GM23338 (cell line): Measurements from ENCODE around the gene PDGFRB. TPM values are rescaled to one million over a fixed set of nuclear protein-coding genes. Genes with fewer than 3 reads are reported as not detected.

ENCODE experiments used
- ATAC-seq: fragments of 200-7000 bp; cut with Tn5 transposase; 3 replicates; pipeline ENCODE4 v1.9.1; 2020
- DNase-seq: peaks from one replicate; pipeline ENCODE4 v3.0.0-alpha.2; 2015; ENCODE audit warnings: low spot score
- H2AFZ ChIP-seq: fragments of 200-600 bp; sonication (generic); 2 replicates; pipeline ENCODE4 v1.8.0; 2016; ENCODE audit warnings: antibody characterized with exemption, mild to moderate bottlenecking, moderate library complexity
- H3F3A ChIP-seq: fragments of 200-600 bp; sonication (generic); replicated peaks from 2 replicates; pipeline ENCODE4 v1.8.0; 2017; ENCODE audit warnings: antibody characterized with exemption, mixed run types, low read depth
- H3K27ac ChIP-seq: fragments of 200-600 bp; sonication (generic); 2 replicates; pipeline ENCODE4 v1.6.1; 2016; ENCODE audit warnings: low read depth
- H3K27me3 ChIP-seq: fragments of 200-600 bp; sonication (generic); 2 replicates; pipeline ENCODE4 v1.8.0; 2016; ENCODE audit warnings: mild to moderate bottlenecking, mixed run types, moderate library complexity; ENCODE audit not compliant: insufficient read depth
- H3K36me3 ChIP-seq: fragments of 200-600 bp; sonication (generic); 2 replicates; pipeline ENCODE4 v1.8.0; 2016; ENCODE audit warnings: mild to moderate bottlenecking; ENCODE audit not compliant: insufficient read depth
- H3K4me1 ChIP-seq: fragments of 200-600 bp; sonication (generic); 2 replicates; pipeline ENCODE4 v1.8.0; 2016; ENCODE audit warnings: mild to moderate bottlenecking, moderate library complexity; ENCODE audit not compliant: insufficient read depth
- H3K4me2 ChIP-seq: fragments of 200-600 bp; sonication (generic); 2 replicates; pipeline ENCODE4 v1.7.1; 2017; ENCODE audit warnings: mixed run types
- H3K4me3 ChIP-seq: fragments of 200-600 bp; sonication (generic); 2 replicates; pipeline ENCODE4 v1.6.1; 2016; ENCODE audit warnings: mixed run types
- H3K79me2 ChIP-seq: fragments of 200-600 bp; sonication (generic); replicated peaks from 2 replicates; pipeline ENCODE4 v1.8.0; 2017; ENCODE audit warnings: mild to moderate bottlenecking; ENCODE audit not compliant: insufficient read depth
- H3K9me2 ChIP-seq: fragments of 200-600 bp; sonication (generic); 2 replicates; pipeline ENCODE4 v1.8.0; 2017; ENCODE audit not compliant: insufficient read depth
- H4K20me1 ChIP-seq: fragments of 200-600 bp; sonication (generic); replicated peaks from 2 replicates; pipeline ENCODE4 v1.8.0; 2017; ENCODE audit warnings: mild to moderate bottlenecking; ENCODE audit not compliant: insufficient read depth
- H3K27ac Mint-ChIP-seq: 2 replicates; pipeline ENCODE4 v1.8.0; 2020; ENCODE audit warnings: inconsistent platforms, mild to moderate bottlenecking, moderate library complexity, mixed read lengths
- H3K27me3 Mint-ChIP-seq: 3 replicates; pipeline ENCODE4 v1.8.0; 2022; ENCODE audit warnings: low read depth, mild to moderate bottlenecking, moderate library complexity, mixed read lengths, inconsistent platforms; ENCODE audit not compliant: insufficient read depth, poor library complexity
- H3K36me3 Mint-ChIP-seq: 3 replicates; pipeline ENCODE4 v1.8.0; 2021; ENCODE audit warnings: low read depth, mild to moderate bottlenecking, inconsistent platforms, moderate library complexity, mixed read lengths
- H3K4me1 Mint-ChIP-seq: 3 replicates; pipeline ENCODE4 v1.8.0; 2020; ENCODE audit warnings: mild to moderate bottlenecking, inconsistent platforms, mixed read lengths
- H3K4me3 Mint-ChIP-seq: 3 replicates; pipeline ENCODE4 v1.8.0; 2021; ENCODE audit warnings: moderate library complexity, mild to moderate bottlenecking, inconsistent platforms, mixed read lengths
- H3K9me3 Mint-ChIP-seq: 3 replicates; pipeline ENCODE4 v1.8.0; 2020; ENCODE audit warnings: moderate library complexity, mild to moderate bottlenecking, inconsistent platforms, mixed read lengths
- CREB1 ChIP-seq: fragments of 250-450 bp; sonication (Bioruptor Pico); IDR thresholded peaks from 2 replicates; pipeline ENCODE4 v1.5.0; 2020; ENCODE audit warnings: low read depth, mild to moderate bottlenecking, moderate library complexity
- ETS1 ChIP-seq: IDR thresholded peaks from 2 replicates; pipeline ENCODE4 v1.6.1; 2016; ENCODE audit warnings: antibody characterized with exemption
- EZH2 ChIP-seq: fragments of 200-600 bp; sonication (generic); IDR thresholded peaks from one replicate; pipeline ENCODE4 v1.8.0; 2017; ENCODE audit warnings: antibody characterized with exemption, mild to moderate bottlenecking, low read depth; ENCODE audit not compliant: unreplicated experiment
- EZH2phosphoT487 ChIP-seq: fragments of 200-600 bp; sonication (generic); IDR thresholded peaks from one replicate; pipeline ENCODE4 v1.8.1; 2018; ENCODE audit warnings: antibody characterized with exemption; ENCODE audit not compliant: unreplicated experiment
- JUNB ChIP-seq: IDR thresholded peaks from one replicate; pipeline ENCODE4 v1.6.1; 2016; ENCODE audit warnings: antibody characterized with exemption; ENCODE audit not compliant: unreplicated experiment
- STAT1 ChIP-seq: IDR thresholded peaks from one replicate; pipeline ENCODE4 v1.6.1; 2016; ENCODE audit warnings: antibody characterized with exemption; ENCODE audit not compliant: unreplicated experiment
- ZNF462 ChIP-seq: fragments of 250-450 bp; sonication (Bioruptor Pico); IDR thresholded peaks from 2 replicates; pipeline ENCODE4 v1.5.0; 2020; ENCODE audit warnings: mild to moderate bottlenecking, moderate library complexity
- polyA plus RNA-seq: library from polyadenylated mRNA; unstranded; fragments of >200 nt; fragmentation: Nextera tagmentation; extraction: Ambion mirVana; gene quantifications from 2 replicates; pipeline ENCODE4 v1.2.1, GENCODE V29; 2016
- total RNA-seq: library from RNA; depleted of rRNA; stranded (reverse); fragments of >200 nt; shearing (Covaris generic); gene quantifications from 2 replicates; pipeline ENCODE4 v1.2.3, GENCODE V29; 2014

The PDGFRB gene
- total and polyA plus RNA-seq, 2 experiments from 2014 or later, result 4.5 to 11.3 TPM

GRCh38 chr5:150141544-150142184 is 14.0 kb downstream of the PDGFRB start (continued):
- TF ChIP-seq ZNF462 (CRISPR knock-in tag), result no peak
- no peak for TF ChIP-seq CREB1 (CRISPR knock-in tag)
- no peak for TF ChIP-seq ETS1
- TF ChIP-seq STAT1, result no peak
- TF ChIP-seq EZH2phosphoT487, result no peak
- no peak for TF ChIP-seq JUNB

- no peak overlapping the region for H2AFZ ChIP-seq
- H3K4me2 ChIP-seq, result no peak overlapping the region
- H3K4me1 ChIP-seq, result peaks cover 27% of the 10 kb centered on the region
- no peaks in the 10 kb centered on the region for H3K79me2 ChIP-seq
- H3F3A ChIP-seq, result no peaks in the 10 kb centered on the region
- no peaks in the 10 kb centered on the region for H3K9me2 ChIP-seq
- Mint-ChIP-seq H3K4me3 (no peak overlapping the region), H3K36me3 (no peaks in the 10 kb centered on the region; the same call in 2 of the 3 replicates), H3K4me1 (peaks cover 73% of the 10 kb centered on the region), H3K27ac (no peak overlapping the region), H3K27me3 (peaks cover 17% of the 10 kb centered on the region), H3K9me3 (no peaks in the 10 kb centered on the region)
- no peaks in the 10 kb centered on the region for H3K36me3 ChIP-seq
- H3K27ac ChIP-seq, result no peak overlapping the region
- DNase-seq, result no peak
- H3K27me3 ChIP-seq, result no peaks in the 10 kb centered on the region
- ATAC-seq, result no peak
- H4K20me1 ChIP-seq, result no peaks in the 10 kb centered on the region
- no peak overlapping the region for H3K4me3 ChIP-seq
- TF ChIP-seq STAT1 (no peak), EZH2phosphoT487 (no peak), EZH2 (no peak), JUNB (no peak), ETS1 (no peak)
These were observed 14.8 kb downstream of the PDGFRB start for GRCh38 chr5:150140830-150141229.
